Liver (tissue), 9 donors: Measurements from ENCODE around the gene PIR. TPM values are rescaled to one million over a fixed set of nuclear protein-coding genes. Genes with fewer than 3 reads are reported as not detected.

ENCODE experiments used
- DNase-seq: peaks from one replicate; pipeline ENCODE4 v3.0.0-alpha.2; 2017; ENCODE audit warnings: low spot score
- H3K27ac ChIP-seq, 2 donors: one replicate each; pipeline ENCODE4 v1.7.0; 2013; ENCODE audit warnings: inconsistent platforms in 2 of 2, low read length in 2 of 2, control low read depth in 1 of 2, low read depth in 1 of 2, mild to moderate bottlenecking in 1 of 2
- H3K27me3 ChIP-seq, 4 donors: one replicate each; pipeline versions ENCODE4 v1.6.1 to v1.7.0; 2013; ENCODE audit warnings: low read length in 3 of 4, inconsistent platforms in 1 of 4, mild to moderate bottlenecking in 1 of 4, moderate library complexity in 1 of 4; ENCODE audit not compliant: control insufficient read depth in 4 of 4, insufficient read depth in 4 of 4
- H3K36me3 ChIP-seq, 4 donors: one replicate each; pipeline versions ENCODE4 v1.6.1 to v1.7.0; 2013; ENCODE audit warnings: low read length in 3 of 4, mild to moderate bottlenecking in 3 of 4, low read depth in 1 of 4, moderate library complexity in 1 of 4; ENCODE audit not compliant: control insufficient read depth in 4 of 4, insufficient read depth in 3 of 4
- H3K4me1 ChIP-seq, 4 donors: one replicate each; pipeline versions ENCODE4 v1.6.1 to v1.7.0; 2013; ENCODE audit warnings: low read length in 3 of 4, mild to moderate bottlenecking in 3 of 4, moderate library complexity in 1 of 4; ENCODE audit not compliant: control insufficient read depth in 4 of 4, insufficient read depth in 4 of 4
- H3K4me3 ChIP-seq, 3 donors: one replicate each; pipeline versions ENCODE4 v1.6.1 to v1.7.0; 2013; ENCODE audit warnings: low read length in 3 of 3, control low read depth in 1 of 3, low read depth in 1 of 3, mild to moderate bottlenecking in 1 of 3
- H3K9ac ChIP-seq, 2 donors: one replicate each; pipeline ENCODE4 v1.7.0; 2013; ENCODE audit warnings: low read length in 2 of 2, mild to moderate bottlenecking in 2 of 2, moderate library complexity in 2 of 2, control low read depth in 1 of 2, low read depth in 1 of 2
- H3K9me3 ChIP-seq, 4 donors: one replicate each; pipeline versions ENCODE4 v1.6.1 to v1.7.0; 2013; ENCODE audit warnings: low read length in 3 of 4; ENCODE audit not compliant: control insufficient read depth in 4 of 4
- ATF3 ChIP-seq: IDR thresholded peaks from 2 replicates; pipeline ENCODE4 v1.6.1; 2016; ENCODE audit warnings: antibody characterized with exemption
- CTCF ChIP-seq: fragments of 150-350 bp; IDR thresholded peaks from 2 replicates; pipeline ENCODE4 v1.5.1; 2017; ENCODE audit warnings: improper control_type of control experiment, low read depth, low read length; ENCODE audit not compliant: missing input control
- EGR1 ChIP-seq, 2 donors: IDR thresholded peaks; 2 replicates each; pipeline ENCODE4 v1.6.1; 2016 to 2018; ENCODE audit warnings: antibody characterized with exemption in 2 of 2, low read depth in 2 of 2
- FOXA1 ChIP-seq: IDR thresholded peaks from 2 replicates; pipeline ENCODE4 v1.6.1; 2016; ENCODE audit warnings: antibody characterized with exemption
- FOXA2 ChIP-seq: IDR thresholded peaks from 2 replicates; pipeline ENCODE4 v1.6.1; 2016; ENCODE audit warnings: antibody characterized with exemption
- GABPA ChIP-seq, 2 donors: IDR thresholded peaks in 1 of 2; conservative IDR thresholded peaks in 1 of 2; 2 replicates each; pipeline ENCODE4 v1.6.1; 2016; ENCODE audit warnings: antibody characterized with exemption in 2 of 2, mild to moderate bottlenecking in 1 of 2, moderate library complexity in 1 of 2
- HNF4A ChIP-seq, 2 donors: conservative IDR thresholded peaks; 2 replicates each; pipeline ENCODE4 v1.6.1; 2016; ENCODE audit warnings: antibody characterized with exemption in 2 of 2, mild to moderate bottlenecking in 2 of 2
- HNF4G ChIP-seq: IDR thresholded peaks from 2 replicates; pipeline ENCODE4 v1.6.1; 2016; ENCODE audit warnings: antibody characterized with exemption
- JUND ChIP-seq, 2 donors: IDR thresholded peaks; 2 replicates each; pipeline ENCODE4 v1.6.1; 2016; ENCODE audit warnings: antibody characterized with exemption in 2 of 2
- MAX ChIP-seq: IDR thresholded peaks from 2 replicates; pipeline ENCODE4 v1.6.1; 2016; ENCODE audit warnings: antibody characterized with exemption
- NR2F2 ChIP-seq: IDR thresholded peaks from 2 replicates; pipeline ENCODE4 v1.6.1; 2016; ENCODE audit warnings: antibody characterized with exemption
- RAD21 ChIP-seq, 2 donors: IDR thresholded peaks; 2 replicates each; pipeline ENCODE4 v1.6.1; 2016; ENCODE audit warnings: antibody characterized with exemption in 2 of 2, mild to moderate bottlenecking in 2 of 2
- REST ChIP-seq: IDR thresholded peaks from 2 replicates; pipeline ENCODE4 v1.6.1; 2016; ENCODE audit warnings: antibody characterized with exemption, mild to moderate bottlenecking
- RXRA ChIP-seq, 2 donors: IDR thresholded peaks; 2 replicates each; pipeline ENCODE4 v1.6.1; 2017 to 2018; ENCODE audit warnings: antibody characterized with exemption in 2 of 2, mild to moderate bottlenecking in 1 of 2
- SP1 ChIP-seq: IDR thresholded peaks from 2 replicates; pipeline ENCODE4 v1.6.1; 2018; ENCODE audit warnings: antibody characterized with exemption, mild to moderate bottlenecking
- TAF1 ChIP-seq: conservative IDR thresholded peaks from 2 replicates; pipeline ENCODE4 v1.6.1; 2016; ENCODE audit warnings: antibody characterized with exemption, mild to moderate bottlenecking
- YY1 ChIP-seq: IDR thresholded peaks from 2 replicates; pipeline ENCODE4 v1.6.1; 2016; ENCODE audit warnings: antibody characterized with exemption, mild to moderate bottlenecking
- ZBTB33 ChIP-seq: IDR thresholded peaks from 2 replicates; pipeline ENCODE4 v1.6.1; 2016; ENCODE audit warnings: antibody characterized with exemption
- polyA plus RNA-seq, 2 donors: library from polyadenylated mRNA; stranded (reverse) in 1 of 2; unstranded in 1 of 2; fragments of 200-250 nt in 1 of 2; fragments of >200 nt in 1 of 2; fragmentation: Nextera tagmentation in 1 of 2; extraction: Ambion mirVana in 1 of 2; gene quantifications; one replicate each; pipeline versions ENCODE4 v1.2.1 to v1.2.3, GENCODE V29; 2013 to 2015
- total RNA-seq, 2 donors: library from RNA; depleted of rRNA; stranded (reverse); fragments of >200 nt; gene quantifications; one replicate each; pipeline ENCODE4 v1.2.3, GENCODE V29; 2014
- donor health status: healthy.
- donor health status: healthy.
- donor health status: healthy.
- donor health status: healthy.
- donor health status: healthy.

PIR gene
- total and polyA plus RNA-seq, 4 donors: 9.0 to 24.7 (median 17.0) TPM

- Histone ChIP-seq H3K4me1 (no peaks in the 10 kb centered on the region), H3K36me3 (no peaks in the 10 kb centered on the region), H3K9ac (no peak overlapping the region), H3K4me3 (no peak overlapping the region), H3K9me3 (no peaks in the 10 kb centered on the region), H3K27me3 (peaks cover 0 to 4% (median 0%) of the 10 kb centered on the region in 4 donors), H3K27ac (no peak overlapping the region)
- no peak for DNase-seq
- TF ChIP-seq HNF4G (no peak), HNF4A (conservative IDR thresholded peaks at IDR 0.05) (no peak), CTCF (no peak), NR2F2 (peak; percentile 11), SP1 (no peak), ATF3 (no peak)
Measured at GRCh38 chrX:15524417-15524816, 31.3 kb upstream of the PIR start.

GRCh38 chrX:15523088-15523487 is 30.0 kb upstream of the PIR start:
- Histone ChIP-seq H3K27ac (no peak overlapping the region), H3K4me3 (no peak overlapping the region), H3K9me3 (no peaks in the 10 kb centered on the region), H3K4me1 (no peaks in the 10 kb centered on the region), H3K9ac (no peak overlapping the region), H3K36me3 (no peaks in the 10 kb centered on the region), H3K27me3 (no peaks in the 10 kb centered on the region)
- DNase-seq: no peak
- no peak for TF ChIP-seq ATF3
- no peak for TF ChIP-seq FOXA1
- TF ChIP-seq HNF4A (conservative IDR thresholded peaks at IDR 0.05): no peak
- no peak for TF ChIP-seq REST
- no peak for TF ChIP-seq TAF1
- TF ChIP-seq RXRA (IDR thresholded peaks at IDR 0.05): no peak
- no peak for TF ChIP-seq RAD21 (IDR thresholded peaks at IDR 0.05)
- no peak for TF ChIP-seq HNF4G
- no peak for TF ChIP-seq EGR1 (IDR thresholded peaks at IDR 0.05; ENCODE audit: low read depth in 2 of 2)
- TF ChIP-seq YY1: no peak
- no peak for TF ChIP-seq FOXA2
- TF ChIP-seq CTCF: no peak
- TF ChIP-seq SP1: no peak
- TF ChIP-seq MAX: no peak
- no peak for TF ChIP-seq GABPA (IDR thresholded peaks at IDR 0.05 in 1 of 2, conservative IDR thresholded peaks at IDR 0.05 in 1 of 2)
- TF ChIP-seq JUND (IDR thresholded peaks at IDR 0.05): no peak
- TF ChIP-seq ZBTB33: no peak
- TF ChIP-seq NR2F2: no peak
